Measurements from ENCODE around the gene OSBP2.
"Not testable (repeated sequence)": the region's sequence is repeated elsewhere in the genome, so short reads cannot be mapped to it uniquely, and the experiment has no call there.

The OSBP2 gene

GRCh38 chr22:30763815-30764673, 69.4 kb downstream of the OSBP2 start:
- DNase-seq (ENCODE audit: low spot score), result peak; percentile 80

DNA sequence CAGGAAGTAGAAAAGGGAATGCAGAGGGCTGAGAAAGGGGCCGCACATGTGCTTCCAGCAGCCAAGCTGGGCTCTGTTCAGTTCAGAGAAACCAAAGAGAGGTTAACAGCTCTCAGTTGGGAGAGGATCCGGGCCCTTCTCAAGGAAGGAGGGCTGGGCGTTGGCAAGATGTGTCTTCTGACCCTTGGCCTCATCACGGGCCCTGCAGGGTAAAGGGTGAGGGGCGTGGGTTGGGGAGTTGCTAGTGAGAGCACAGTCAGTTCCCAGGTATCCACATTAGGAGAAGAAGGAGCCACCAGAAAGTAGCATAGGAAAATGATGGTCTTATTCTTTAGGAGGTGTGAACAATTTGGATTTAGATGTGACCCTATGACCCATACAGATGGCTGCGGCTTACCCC, 73.0 kb downstream of the OSBP2 start:
- no peak for DNase-seq (ENCODE audit: low spot score)

DNA sequence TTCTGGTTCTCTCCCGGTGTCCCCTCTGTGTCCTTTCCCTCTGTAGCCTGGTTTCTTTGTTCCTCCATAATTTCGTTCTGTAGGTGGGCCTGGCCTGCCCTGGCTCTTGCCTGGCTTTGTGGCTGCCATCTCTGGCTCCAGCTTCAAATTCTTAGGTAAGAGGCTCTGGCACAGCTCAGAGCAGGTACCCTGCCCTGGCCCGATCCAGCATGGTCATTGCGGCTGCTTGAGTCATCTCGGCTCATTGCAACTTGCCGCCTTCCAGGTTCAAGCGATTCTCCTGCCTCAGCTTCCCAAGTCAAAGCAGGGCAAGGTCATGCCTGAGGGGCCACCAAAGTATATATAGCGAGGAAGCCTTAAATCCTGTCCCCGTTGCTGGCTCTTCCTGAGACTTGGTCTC, 76.0 kb downstream of the OSBP2 start:
- no peak for DNase-seq (ENCODE audit: low spot score)

GRCh38 chr22:30773919-30774318, 79.2 kb downstream of the OSBP2 start:
- no peak for DNase-seq (ENCODE audit: low spot score)

- DNase-seq (ENCODE audit: low spot score), result no peak
Observed at GRCh38 chr22:30774566-30774965, 79.9 kb downstream of the OSBP2 start.

DNA sequence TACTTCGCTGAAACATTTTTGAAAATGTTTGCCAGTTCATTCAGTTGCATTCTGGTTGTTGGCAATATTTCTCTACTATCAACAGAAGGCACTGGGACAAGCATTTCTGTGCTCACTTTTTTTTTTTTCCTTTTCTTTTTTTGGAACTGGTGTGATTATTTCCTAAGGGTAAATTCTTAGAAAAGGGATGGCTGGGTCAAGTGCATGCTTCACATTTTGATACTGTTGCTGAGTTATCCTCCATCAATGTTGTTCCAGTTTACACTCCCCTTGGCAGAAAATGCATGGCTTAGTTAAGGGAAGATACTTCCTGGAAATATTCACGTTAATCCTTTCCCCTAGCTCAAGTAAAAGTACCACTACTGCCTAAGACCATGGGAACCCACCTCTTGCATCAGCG, 81.8 kb downstream of the OSBP2 start:
- DNase-seq (ENCODE audit: low spot score), result no peak

GRCh38 chr22:30777146-30777545, 82.5 kb downstream of the OSBP2 start:
- not testable (repeated sequence) for DNase-seq (ENCODE audit: low spot score)

- no peak for DNase-seq (ENCODE audit: low spot score)
Observed at GRCh38 chr22:30777587-30777986, 82.9 kb downstream of the OSBP2 start.

DNA sequence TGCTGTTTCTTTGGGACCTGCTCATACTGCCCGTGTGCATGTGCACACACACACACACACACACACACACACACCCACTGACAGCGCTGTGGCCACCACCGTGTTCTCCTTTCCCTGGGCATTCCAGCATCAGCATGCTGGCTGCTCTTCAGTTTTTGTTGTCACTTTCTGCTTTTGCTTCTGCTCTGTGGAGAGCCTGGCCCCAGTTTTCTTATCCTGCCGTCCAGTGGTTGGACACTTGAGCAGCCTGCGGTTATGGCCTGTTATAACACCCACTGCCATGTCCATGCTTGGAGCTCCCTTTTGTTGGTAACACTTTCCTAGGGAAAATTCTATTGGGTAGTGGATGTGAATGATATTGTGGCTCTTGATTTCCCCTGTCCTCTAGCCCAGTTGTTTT, 83.6 kb downstream of the OSBP2 start:
- no peak for DNase-seq (ENCODE audit: low spot score)

- DNase-seq (ENCODE audit: low spot score), result no peak
Observed at GRCh38 chr22:30780026-30780425, 85.4 kb downstream of the OSBP2 start.

DNA sequence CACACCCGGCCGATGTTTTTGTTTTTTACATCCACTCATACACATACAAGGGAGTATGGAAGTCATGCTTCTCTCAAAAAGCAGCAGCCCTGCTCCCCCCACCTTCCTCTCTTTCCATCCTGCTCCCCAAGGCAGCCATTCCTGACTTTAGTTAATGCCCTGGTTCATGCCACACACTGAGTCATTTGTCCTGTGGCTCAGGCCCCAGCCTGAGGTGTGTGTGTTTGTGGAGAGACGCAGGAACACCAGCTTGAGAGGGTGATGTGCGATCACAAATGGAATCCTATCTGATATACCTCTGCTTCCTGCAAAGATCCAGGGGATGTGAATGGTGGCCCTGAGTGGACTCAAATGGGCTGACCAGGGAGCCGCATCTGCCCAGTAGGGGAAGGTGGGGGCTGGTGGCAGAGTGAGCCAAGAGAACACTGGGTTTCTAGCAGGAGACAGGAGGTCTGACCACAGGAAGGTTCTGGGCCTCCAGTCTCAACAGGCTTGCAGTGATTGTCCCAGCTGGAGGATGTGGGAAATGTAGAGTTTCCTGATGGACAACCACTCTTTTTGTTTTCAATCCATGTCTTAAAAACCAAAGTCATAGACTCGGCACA, 86.7 kb downstream of the OSBP2 start:
- DNase-seq (ENCODE audit: low spot score), result no peak

GRCh38 chr22:30782613-30783012, 87.9 kb downstream of the OSBP2 start:
- no peak for DNase-seq (ENCODE audit: low spot score)

DNA sequence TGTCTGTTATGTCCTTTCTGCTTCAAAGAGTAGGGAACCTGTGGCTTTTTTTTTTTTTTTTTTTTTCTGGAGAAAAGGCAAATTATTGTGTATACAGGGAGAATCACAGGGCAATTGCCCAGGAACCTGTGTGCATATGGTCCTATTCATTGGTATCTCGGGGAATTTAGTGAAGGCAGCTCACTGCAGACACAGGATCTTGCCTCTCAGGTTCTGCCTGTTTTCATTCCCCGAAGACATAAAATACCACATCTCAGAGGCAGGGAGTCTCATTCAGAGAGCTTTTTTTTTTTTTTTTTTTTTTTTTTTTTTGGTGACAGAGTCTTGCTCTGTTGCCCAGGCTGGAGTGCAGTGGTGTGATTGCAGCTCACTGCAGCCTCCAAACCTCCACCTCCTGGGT, 88.3 kb downstream of the OSBP2 start:
- no peak for DNase-seq (ENCODE audit: low spot score)

- no peak for DNase-seq (ENCODE audit: low spot score)
Observed at GRCh38 chr22:30785527-30785926, 90.9 kb downstream of the OSBP2 start.

DNA sequence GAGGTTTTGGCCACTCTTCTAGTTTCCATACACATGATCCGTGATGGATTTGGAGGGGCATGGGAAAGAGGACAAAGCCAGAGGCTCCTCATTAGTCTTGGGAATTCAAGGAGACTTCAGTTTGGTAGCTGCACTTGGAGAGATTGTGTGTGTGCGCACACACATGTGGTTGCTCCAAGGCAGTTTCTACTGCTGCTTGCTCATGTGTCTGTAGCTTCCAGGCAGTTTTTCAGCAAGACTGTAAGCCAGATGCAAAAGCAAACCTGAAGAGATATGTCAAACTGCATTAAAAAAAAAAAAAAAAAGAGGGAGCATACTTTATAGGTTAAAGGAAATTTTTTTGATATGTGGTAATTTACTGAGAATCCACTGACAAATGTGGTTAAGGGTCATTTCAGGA, 95.7 kb downstream of the OSBP2 start:
- DNase-seq (ENCODE audit: low spot score), result no peak

GRCh38 chr22:30792456-30792855, 97.8 kb downstream of the OSBP2 start:
- DNase-seq (ENCODE audit: low spot score), result no peak

DNA sequence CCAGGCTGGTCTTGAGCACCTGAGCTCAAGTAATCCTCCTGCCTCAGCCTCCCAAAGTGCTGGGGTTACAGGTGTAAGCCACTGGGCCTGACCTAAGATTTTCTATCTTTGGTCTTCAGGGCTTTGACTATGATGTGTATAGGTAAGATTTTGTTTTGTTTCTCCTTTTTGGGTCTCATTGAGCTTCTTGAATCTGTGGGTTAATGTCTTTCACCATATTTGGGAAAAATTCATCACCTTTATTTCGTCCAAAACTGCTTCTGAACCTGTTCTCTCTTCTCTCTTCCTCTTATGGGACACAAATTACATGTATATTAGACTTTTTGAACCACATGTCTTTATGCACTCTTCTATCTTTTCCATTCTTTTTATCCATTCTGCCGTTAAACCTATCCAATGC, 100.4 kb downstream of the OSBP2 start:
- no peak for DNase-seq (ENCODE audit: low spot score)

DNA sequence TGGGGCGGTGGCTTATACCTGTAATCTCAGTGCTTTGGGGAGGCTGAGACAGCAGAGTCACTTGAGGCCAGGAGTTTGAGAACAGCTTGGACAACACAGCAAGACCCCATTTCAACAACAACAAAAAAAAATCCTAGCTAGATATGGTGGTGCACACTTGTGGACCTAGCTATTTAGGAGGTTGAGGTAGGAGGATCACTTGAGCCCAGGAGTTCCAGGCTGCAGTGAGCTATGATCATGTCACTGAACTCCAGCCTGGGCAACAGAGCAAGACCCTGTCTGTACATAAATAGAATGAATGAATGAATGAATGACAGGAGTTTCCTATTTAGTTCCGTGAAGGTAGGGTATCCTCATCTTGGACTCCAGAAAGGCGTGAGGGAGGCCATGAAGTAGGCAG, 107.0 kb downstream of the OSBP2 start:
- no peak for DNase-seq (ENCODE audit: low spot score)

GRCh38 chr22:30802202-30803166, 107.8 kb downstream of the OSBP2 start:
- peak; percentile 87 for DNase-seq (ENCODE audit: low spot score)

DNA sequence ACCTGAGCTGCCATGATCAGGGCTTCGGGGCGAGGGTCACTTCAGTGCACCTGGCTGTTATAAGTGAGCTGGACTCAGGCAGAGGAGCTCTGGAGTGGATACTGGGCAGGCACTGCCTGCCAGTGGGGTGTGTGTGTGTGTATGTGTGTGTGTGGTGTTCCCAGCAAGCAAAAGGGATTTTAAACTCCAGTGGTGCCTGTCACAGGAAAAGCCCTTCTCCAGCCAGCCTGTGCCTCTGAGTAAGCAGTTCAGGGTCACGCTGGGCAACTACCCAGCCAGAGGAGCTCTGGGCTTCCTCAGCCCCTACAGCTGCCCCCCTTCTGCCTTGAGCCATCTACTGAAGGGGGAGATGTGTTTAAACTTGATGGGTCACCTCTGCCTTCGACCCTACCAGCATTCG, 109.0 kb downstream of the OSBP2 start:
- DNase-seq (ENCODE audit: low spot score), result no peak

- no peak for DNase-seq (ENCODE audit: low spot score)
Observed at GRCh38 chr22:30804626-30805025, 110.0 kb downstream of the OSBP2 start.

DNA sequence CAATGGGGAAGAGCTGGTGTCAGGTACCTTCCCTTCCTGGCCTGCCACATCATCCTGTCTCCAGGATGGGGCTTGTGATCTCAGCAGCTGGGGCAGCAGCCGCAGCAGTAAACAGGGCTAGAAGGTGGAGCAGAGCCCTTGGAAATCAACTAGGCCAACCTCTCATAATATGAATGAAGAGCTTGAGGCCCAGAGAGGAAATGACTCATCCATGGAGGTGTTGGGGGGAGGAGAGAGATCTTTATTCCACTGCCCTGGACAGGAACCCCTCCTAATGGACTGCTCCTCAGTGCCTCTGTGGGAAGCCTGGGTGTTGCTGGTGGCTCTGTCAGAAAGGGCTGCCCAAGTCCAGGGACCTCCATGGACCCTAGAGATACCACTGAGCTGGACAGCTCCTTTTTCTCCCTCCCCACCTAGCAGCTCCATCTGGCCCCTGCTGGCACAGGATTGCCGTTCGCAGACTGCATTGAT, 111.8 kb downstream of the OSBP2 start:
- no peak for DNase-seq (ENCODE audit: low spot score)
